SKM-1 treated with dmso at 0.1 percent for 144 hours (cell line): ENCODE data around the gene ATP8A2.
A peak's percentile ranks its signal among the peaks of the same experiment; 100 is the strongest.
"Not testable (repeated sequence)": the region's sequence is repeated elsewhere in the genome, so short reads cannot be mapped to it uniquely, and the experiment has no call there.

Source experiments
- DNase-seq: peaks from one replicate; lab custom pipeline; 2025; ENCODE audit not compliant: unreplicated experiment; lab: John Stamatoyannopoulos, UW

Gene ATP8A2

GRCh38 chr13:25762281-25762680 lies 390.5 kb downstream of the ATP8A2 start:
- DNase-seq, result no peak

GRCh38 chr13:25762795-25763377 lies 391.1 kb downstream of the ATP8A2 start:
- no peak for DNase-seq

- no peak for DNase-seq
These were observed 392.6 kb downstream of the ATP8A2 start for GRCh38 chr13:25764378-25764777.

GRCh38 chr13:25765266-25765665 lies 393.5 kb downstream of the ATP8A2 start:
- no peak for DNase-seq

- DNase-seq, result no peak
These were observed 394.8 kb downstream of the ATP8A2 start for GRCh38 chr13:25766576-25766975.

- no peak for DNase-seq
These were observed 395.2 kb downstream of the ATP8A2 start for GRCh38 chr13:25766991-25767390.

- DNase-seq, result no peak
These were observed 396.6 kb downstream of the ATP8A2 start for GRCh38 chr13:25768376-25768775.

- no peak for DNase-seq
These were observed 397.1 kb downstream of the ATP8A2 start for GRCh38 chr13:25768838-25769237.

GRCh38 chr13:25770601-25771000 lies 398.8 kb downstream of the ATP8A2 start:
- no peak for DNase-seq

- DNase-seq, result no peak
These were observed 399.4 kb downstream of the ATP8A2 start for GRCh38 chr13:25771202-25771601.

GRCh38 chr13:25771641-25772478 lies 400.1 kb downstream of the ATP8A2 start:
- no peak for DNase-seq

- not testable (repeated sequence) for DNase-seq
These were observed 400.8 kb downstream of the ATP8A2 start for GRCh38 chr13:25772534-25772933.

GRCh38 chr13:25774056-25774455 lies 402.3 kb downstream of the ATP8A2 start:
- DNase-seq, result not testable (repeated sequence)

- DNase-seq, result no peak
These were observed 403.5 kb downstream of the ATP8A2 start for GRCh38 chr13:25775275-25775674.

GRCh38 chr13:25775986-25776385 lies 404.2 kb downstream of the ATP8A2 start:
- DNase-seq, result no peak

- DNase-seq, result no peak
These were observed 404.9 kb downstream of the ATP8A2 start for GRCh38 chr13:25776722-25777121.

- DNase-seq, result no peak
These were observed 405.7 kb downstream of the ATP8A2 start for GRCh38 chr13:25777509-25777908.

GRCh38 chr13:25778365-25778764 lies 406.6 kb downstream of the ATP8A2 start:
- DNase-seq, result peak; percentile 72

GRCh38 chr13:25778808-25779305 lies 407.1 kb downstream of the ATP8A2 start:
- no peak for DNase-seq

- DNase-seq, result no peak
These were observed 411.3 kb downstream of the ATP8A2 start for GRCh38 chr13:25783076-25783475.

GRCh38 chr13:25783601-25784024 lies 411.8 kb downstream of the ATP8A2 start:
- DNase-seq, result no peak

- DNase-seq, result no peak
These were observed 412.3 kb downstream of the ATP8A2 start for GRCh38 chr13:25784119-25784518.
